Adrenal gland (tissue), 5 donors: ENCODE results near the gene TP53RK.

Experiments used
- CTCF ChIP-seq, 6 experiments: fragments of 450-650 bp in 4 of 6; fragments of 200-600 bp in 2 of 6; sonication (generic) in 1 of 6; IDR thresholded peaks; 1 replicate in 5 of 6; 2 replicates in 1 of 6; pipeline versions ENCODE4 v1.5.1 to v1.8.0; 2016 to 2021; ENCODE audit warnings: antibody characterized with exemption in 6 of 6, mild to moderate bottlenecking in 2 of 6, moderate library complexity in 1 of 6
- POLR2A ChIP-seq, 2 donors: fragments of 450-650 bp; IDR thresholded peaks; one replicate each; pipeline ENCODE4 v1.6.1; 2017; ENCODE audit warnings: antibody characterized with exemption in 2 of 2, mild to moderate bottlenecking in 2 of 2, moderate library complexity in 1 of 2
- donor health status: DM: no; HTN: no; CAD: no.

- TF ChIP-seq CTCF (IDR thresholded peaks at IDR 0.05) (no peak), POLR2A (IDR thresholded peaks at IDR 0.05) (no peak)
These were observed 16.6 kb downstream of the TP53RK start for GRCh38 chr20:46672543-46673148.
